Activated CD4-positive, alpha-beta memory T cell treated with anti-CD3 and anti-CD28 coated beads, Interleukin-2, amount 10 ng/mL, durations not matched to agents 7 days and 5 days (primary cell): Measurements from ENCODE around the gene CENPP. TPM values are rescaled to one million over a fixed set of nuclear protein-coding genes. Genes with fewer than 3 reads are reported as not detected.
"Not testable (repeated sequence)": the region's sequence is repeated elsewhere in the genome, so short reads cannot be mapped to it uniquely, and the experiment has no call there.

ENCODE experiments used
- CTCF ChIA-PET: fragments of 350-600 bp; sonication (Branson Sonifier 250); formaldehyde crosslinking; loops from one replicate; lab custom pipeline; 2021; ENCODE audit warnings: antibody characterized with exemption, inconsistent platforms; lab: Charles Lee
- POLR2A ChIA-PET: fragments of 350-600 bp; sonication (Branson Sonifier 250); formaldehyde crosslinking; loops from one replicate; lab custom pipeline; 2021; ENCODE audit warnings: antibody characterized with exemption; lab: Charles Lee
- DNase-seq: peaks from one replicate; pipeline ENCODE4 v3.0.0-alpha.2; 2020
- H3K27ac Mint-ChIP-seq: one replicate; pipeline ENCODE4 v1.8.0; 2021; ENCODE audit warnings: mild to moderate bottlenecking, mixed read lengths
- H3K27me3 Mint-ChIP-seq: one replicate; pipeline ENCODE4 v1.8.0; 2021; ENCODE audit warnings: mixed read lengths
- H3K36me3 Mint-ChIP-seq: one replicate; pipeline ENCODE4 v1.8.0; 2021; ENCODE audit warnings: low read depth, mixed read lengths
- H3K4me1 Mint-ChIP-seq: one replicate; pipeline ENCODE4 v1.8.0; 2021; ENCODE audit warnings: mixed read lengths
- H3K4me3 Mint-ChIP-seq: one replicate; pipeline ENCODE4 v1.8.0; 2021; ENCODE audit warnings: mild to moderate bottlenecking, mixed read lengths
- H3K9me3 Mint-ChIP-seq: one replicate; pipeline ENCODE4 v1.8.0; 2021; ENCODE audit warnings: mixed read lengths
- total RNA-seq, 2 experiments: library from RNA; stranded (reverse); gene quantifications; one replicate each; pipeline ENCODE4 v1.2.3, GENCODE V29; 2021

Gene CENPP
- total RNA-seq, 2 experiments from 2014 or later = 18.8 to 22.0 TPM

- CTCF ChIA-PET, H3K36me3 Mint-ChIP-seq, H3K27me3 Mint-ChIP-seq, POLR2A ChIA-PET, H3K4me1 Mint-ChIP-seq, H3K4me3 Mint-ChIP-seq, H3K27ac Mint-ChIP-seq, DNase-seq, H3K9me3 Mint-ChIP-seq: not testable (repeated sequence)
Observed at GRCh38 chr9:92595075-92595474, 269.3 kb downstream of the CENPP start.

GRCh38 chr9:92595930-92596329 lies 270.2 kb downstream of the CENPP start:
- Mint-ChIP-seq H3K36me3 (no peaks in the 10 kb centered on the region), H3K27ac (no peak overlapping the region), H3K9me3 (no peaks in the 10 kb centered on the region), H3K27me3 (no peaks in the 10 kb centered on the region), H3K4me3 (no peak overlapping the region), H3K4me1 (no peaks in the 10 kb centered on the region)
- no peak for DNase-seq
- ChIA-PET CTCF (no interaction called here), POLR2A (no interaction called here)

GRCh38 chr9:92598382-92598781 lies 272.6 kb downstream of the CENPP start:
- Mint-ChIP-seq H3K27ac (no peak overlapping the region), H3K4me3 (no peak overlapping the region), H3K9me3 (peaks cover 2% of the 10 kb centered on the region), H3K36me3 (no peaks in the 10 kb centered on the region), H3K27me3 (no peaks in the 10 kb centered on the region), H3K4me1 (no peaks in the 10 kb centered on the region)
- DNase-seq = no peak
- POLR2A ChIA-PET = no interaction called here
- CTCF ChIA-PET = no interaction called here

- peaks cover 2% of the 10 kb centered on the region for H3K36me3 Mint-ChIP-seq
- CTCF ChIA-PET = no interaction called here
- no peak for DNase-seq
- H3K9me3 Mint-ChIP-seq = peaks cover 11% of the 10 kb centered on the region
- POLR2A ChIA-PET = no interaction called here
- no peaks in the 10 kb centered on the region for H3K27me3 Mint-ChIP-seq
- H3K4me3 Mint-ChIP-seq = no peak overlapping the region
- no peak overlapping the region for H3K27ac Mint-ChIP-seq
- H3K4me1 Mint-ChIP-seq = no peaks in the 10 kb centered on the region
Observed at GRCh38 chr9:92599938-92600461, 274.2 kb downstream of the CENPP start.

- no peak for DNase-seq
- H3K4me1 Mint-ChIP-seq = no peaks in the 10 kb centered on the region
- no peaks in the 10 kb centered on the region for H3K27me3 Mint-ChIP-seq
- CTCF ChIA-PET = no interaction called here
- peaks cover 17% of the 10 kb centered on the region for H3K9me3 Mint-ChIP-seq
- no peak overlapping the region for H3K27ac Mint-ChIP-seq
- no peak overlapping the region for H3K4me3 Mint-ChIP-seq
- POLR2A ChIA-PET = no interaction called here
- peaks cover 4% of the 10 kb centered on the region for H3K36me3 Mint-ChIP-seq
Observed at GRCh38 chr9:92600462-92601261, 274.9 kb downstream of the CENPP start.

GRCh38 chr9:92601451-92601850 lies 275.7 kb downstream of the CENPP start:
- Mint-ChIP-seq H3K27ac (no peak overlapping the region), H3K27me3 (no peaks in the 10 kb centered on the region), H3K4me3 (no peak overlapping the region), H3K36me3 (peaks cover 4% of the 10 kb centered on the region), H3K9me3 (peaks cover 17% of the 10 kb centered on the region), H3K4me1 (no peaks in the 10 kb centered on the region)
- ChIA-PET CTCF (no interaction called here), POLR2A (no interaction called here)
- DNase-seq = no peak

GRCh38 chr9:92602413-92602812 lies 276.7 kb downstream of the CENPP start:
- no peak overlapping the region for H3K27ac Mint-ChIP-seq
- H3K4me1 Mint-ChIP-seq = no peaks in the 10 kb centered on the region
- H3K27me3 Mint-ChIP-seq = no peaks in the 10 kb centered on the region
- no peak for DNase-seq
- POLR2A ChIA-PET = no interaction called here
- CTCF ChIA-PET = no interaction called here
- H3K4me3 Mint-ChIP-seq = no peak overlapping the region
- H3K9me3 Mint-ChIP-seq = peaks cover 17% of the 10 kb centered on the region
- H3K36me3 Mint-ChIP-seq = peaks cover 4% of the 10 kb centered on the region

GRCh38 chr9:92603100-92603499 lies 277.3 kb downstream of the CENPP start:
- Mint-ChIP-seq H3K4me1 (no peaks in the 10 kb centered on the region), H3K9me3 (peaks cover 17% of the 10 kb centered on the region), H3K36me3 (peaks cover 4% of the 10 kb centered on the region), H3K27me3 (no peaks in the 10 kb centered on the region), H3K4me3 (no peak overlapping the region), H3K27ac (no peak overlapping the region)
- ChIA-PET CTCF (no interaction called here), POLR2A (no interaction called here)
- no peak for DNase-seq

- CTCF ChIA-PET = no interaction called here
Observed at GRCh38 chr9:92603990-92604389, 278.2 kb downstream of the CENPP start.

GRCh38 chr9:92605224-92605623 lies 279.5 kb downstream of the CENPP start:
- no peak for DNase-seq
- Mint-ChIP-seq H3K4me1 (no peaks in the 10 kb centered on the region), H3K27me3 (no peaks in the 10 kb centered on the region), H3K36me3 (peaks cover 4% of the 10 kb centered on the region), H3K27ac (no peak overlapping the region), H3K4me3 (no peak overlapping the region), H3K9me3 (peaks cover 17% of the 10 kb centered on the region)
- ChIA-PET POLR2A (no interaction called here), CTCF (no interaction called here)

More at GRCh38 chr9:92603990-92604389, 278.2 kb downstream of the CENPP start:
- H3K9me3 Mint-ChIP-seq = peaks cover 17% of the 10 kb centered on the region
- H3K4me3 Mint-ChIP-seq = no peak overlapping the region
- DNase-seq = no peak
- H3K36me3 Mint-ChIP-seq = peaks cover 4% of the 10 kb centered on the region
- H3K27ac Mint-ChIP-seq = no peak overlapping the region
- no peaks in the 10 kb centered on the region for H3K27me3 Mint-ChIP-seq
- POLR2A ChIA-PET = no interaction called here
- H3K4me1 Mint-ChIP-seq = no peaks in the 10 kb centered on the region

- POLR2A ChIA-PET = no interaction called here
- Mint-ChIP-seq H3K9me3 (peaks cover 17% of the 10 kb centered on the region), H3K4me1 (no peaks in the 10 kb centered on the region), H3K4me3 (no peak overlapping the region), H3K27ac (no peak overlapping the region), H3K36me3 (peaks cover 10% of the 10 kb centered on the region), H3K27me3 (no peaks in the 10 kb centered on the region)
- CTCF ChIA-PET = no interaction called here
- no peak for DNase-seq
Observed at GRCh38 chr9:92607088-92607487, 281.3 kb downstream of the CENPP start.

- Mint-ChIP-seq H3K27me3 (no peaks in the 10 kb centered on the region), H3K27ac (no peak overlapping the region), H3K4me1 (no peaks in the 10 kb centered on the region), H3K9me3 (peaks cover 17% of the 10 kb centered on the region), H3K36me3 (peaks cover 14% of the 10 kb centered on the region), H3K4me3 (no peak overlapping the region)
- POLR2A ChIA-PET = no interaction called here
- CTCF ChIA-PET = no interaction called here
- DNase-seq = no peak
Observed at GRCh38 chr9:92607773-92608172, 282.0 kb downstream of the CENPP start.

- Mint-ChIP-seq H3K4me3 (no peak overlapping the region), H3K4me1 (no peaks in the 10 kb centered on the region), H3K27me3 (no peaks in the 10 kb centered on the region), H3K27ac (no peak overlapping the region), H3K9me3 (peaks cover 15% of the 10 kb centered on the region), H3K36me3 (peaks cover 14% of the 10 kb centered on the region)
- CTCF ChIA-PET = interaction anchor here (1.1 kb wide), 1 partner anchor 468 kb away, joined by 3 read pairs; no protein-coding TSS in a partner anchor
- DNase-seq = no peak
- POLR2A ChIA-PET = no interaction called here
Observed at GRCh38 chr9:92608241-92608908, 282.6 kb downstream of the CENPP start.
